Heart left ventricle (tissue), 13 donors: ENCODE measurements around the gene MAP3K9.

ENCODE experiments used
- CTCF ChIP-seq, 12 donors: fragments of 200-600 bp; sonication (generic) in 4 of 12; IDR thresholded peaks; one replicate each; pipeline versions ENCODE4 v1.5.0 to v1.8.0; 2018 to 2022; ENCODE audit warnings: antibody characterized with exemption in 12 of 12, mild to moderate bottlenecking in 5 of 12
- POLR2A ChIP-seq, 2 donors: fragments of 450-650 bp; IDR thresholded peaks; one replicate each; pipeline ENCODE4 v1.6.1; 2017; ENCODE audit warnings: antibody characterized with exemption in 2 of 2, mild to moderate bottlenecking in 2 of 2, moderate library complexity in 2 of 2
- donor health status: ischemic (EF 13 %, LVEDD 7.1; RV severe dilation, severe dysfunction).
- donor health status: DM: no; HTN: yes; CAD: no.
- donor health status: DM: no; HTN: no; CAD: no.
- donor health status: ischemic (EF 25% LVEDD 6.9; RV normal size, moderate dysfunction).
- donor health status: ischemic (EF 25% LVEDD 5.7; RV mildly dilated, moderate dysfunction).
- donor health status: ischemic (EF 35%, LVEDD 5.7; RV mildly dilated, moderate dysfunction).
- donor health status: nonischemic (EF 11% LVEDD 7.7; RV severe dilation, severe dysfunction).
- donor health status: DM: yes; HTN: yes; CAD: no.
- donor health status: PGD.
- donor health status: ischemic (EF 29% LVEDD 5.4; RV normal size, mild dysfunction).
- donor health status: nonischemic (EF 23%, LVEDD 6.1; RV moderate dilation, normal function).

GRCh38 chr14:70794294-70794693 is 15.0 kb downstream of the MAP3K9 start:
- TF ChIP-seq CTCF (IDR thresholded peaks at IDR 0.05) (no peak), POLR2A (IDR thresholded peaks at IDR 0.05) (no peak)
